NCI-H2029 treated with DMSO at 0.1 percent for 48 hours (cell line): ENCODE data around the gene GPR146.
A peak's percentile ranks its signal among the peaks of the same experiment; 100 is the strongest.

Source experiments
- DNase-seq: peaks from one replicate; lab custom pipeline; 2025; lab: John Stamatoyannopoulos, UW

GPR146 gene

GRCh38 chr7:1076184-1077072 lies 32.1 kb downstream of the GPR146 start:
- DNase-seq, result no peak

- no peak for DNase-seq
Observed at GRCh38 chr7:1078519-1078918, 34.2 kb downstream of the GPR146 start.

GRCh38 chr7:1078985-1079384 lies 34.6 kb downstream of the GPR146 start:
- DNase-seq, result no peak

- no peak for DNase-seq
Observed at GRCh38 chr7:1079546-1079945, 35.2 kb downstream of the GPR146 start.

GRCh38 chr7:1080252-1080920 lies 36.0 kb downstream of the GPR146 start:
- DNase-seq, result no peak

- no peak for DNase-seq
Observed at GRCh38 chr7:1080921-1081255, 36.5 kb downstream of the GPR146 start.

- no peak for DNase-seq
Observed at GRCh38 chr7:1081336-1081735, 37.0 kb downstream of the GPR146 start.

- DNase-seq, result peak; percentile 46
Observed at GRCh38 chr7:1081931-1082401, 37.6 kb downstream of the GPR146 start.

GRCh38 chr7:1083729-1084657 lies 39.6 kb downstream of the GPR146 start:
- DNase-seq, result no peak

GRCh38 chr7:1085266-1085665 lies 40.9 kb downstream of the GPR146 start:
- no peak for DNase-seq

GRCh38 chr7:1085910-1086421 lies 41.6 kb downstream of the GPR146 start:
- no peak for DNase-seq

- DNase-seq, result no peak
Observed at GRCh38 chr7:1086588-1087464, 42.5 kb downstream of the GPR146 start.

- no peak for DNase-seq
Observed at GRCh38 chr7:1087465-1087814, 43.1 kb downstream of the GPR146 start.

GRCh38 chr7:1087952-1088920 lies 43.9 kb downstream of the GPR146 start, which contains the start of gene GPER1:
Gene GPER1, plus strand, starts transcription at chr7:1088113. Its CDS starts 3,616 bp downstream, at chr7:1091729.
- no peak for DNase-seq

- no peak for DNase-seq
Observed at GRCh38 chr7:1090236-1090635, 45.9 kb downstream of the GPR146 start.

- no peak for DNase-seq
Observed at GRCh38 chr7:1090686-1091643, 46.6 kb downstream of the GPR146 start.

- DNase-seq, result no peak
Observed at GRCh38 chr7:1091644-1092027, 47.3 kb downstream of the GPR146 start.

GRCh38 chr7:1092161-1092632 lies 47.9 kb downstream of the GPR146 start:
- no peak for DNase-seq
